Karpas-422 (cell line): ENCODE results near the gene ID2. TPM values are rescaled to one million over a fixed set of nuclear protein-coding genes. Genes with fewer than 3 reads are reported as not detected.
"Not testable (repeated sequence)": the region's sequence is repeated elsewhere in the genome, so short reads cannot be mapped to it uniquely, and the experiment has no call there.

Experiments used
- DNase-seq: peaks from one replicate; pipeline ENCODE4 v3.0.0-alpha.2; 2015
- H2AFZ ChIP-seq: fragments of 200-600 bp; sonication (generic); 2 replicates; pipeline ENCODE4 v1.6.1; 2014; ENCODE audit warnings: antibody characterized with exemption, low read length, mixed read lengths
- H3K27ac ChIP-seq: fragments of 200-600 bp; sonication (generic); 2 replicates; pipeline ENCODE4 v1.5.1; 2014; ENCODE audit warnings: mild to moderate bottlenecking, low read length, moderate library complexity
- H3K27me3 ChIP-seq: fragments of 200-600 bp; sonication (generic); 2 replicates; pipeline ENCODE4 v1.6.1; 2014; ENCODE audit warnings: low read length, mixed read lengths
- H3K36me3 ChIP-seq: fragments of 200-600 bp; sonication (generic); 2 replicates; pipeline ENCODE4 v1.6.1; 2014; ENCODE audit warnings: low read length, mixed read lengths; ENCODE audit not compliant: insufficient read depth
- H3K4me1 ChIP-seq: fragments of 200-600 bp; sonication (generic); 2 replicates; pipeline ENCODE4 v1.6.1; 2014; ENCODE audit warnings: mild to moderate bottlenecking, low read length, mixed read lengths
- H3K4me2 ChIP-seq: fragments of 200-600 bp; sonication (generic); 2 replicates; pipeline ENCODE4 v1.6.1; 2014; ENCODE audit warnings: low read length, low read depth, mild to moderate bottlenecking; ENCODE audit not compliant: poor library complexity, severe bottlenecking
- H3K4me3 ChIP-seq: fragments of 200-600 bp; sonication (generic); 2 replicates; pipeline ENCODE4 v1.5.1; 2014; ENCODE audit warnings: mild to moderate bottlenecking, antibody characterized with exemption, low read length, mixed read lengths
- H3K79me2 ChIP-seq: fragments of 200-600 bp; sonication (generic); 2 replicates; pipeline ENCODE4 v1.6.1; 2014; ENCODE audit warnings: mild to moderate bottlenecking, low read length, mixed read lengths
- H3K9ac ChIP-seq: fragments of 200-600 bp; sonication (generic); 2 replicates; pipeline ENCODE4 v1.6.0; 2014; ENCODE audit warnings: low read length
- H3K9me2 ChIP-seq: fragments of 200-600 bp; sonication (generic), shearing (Covaris generic); replicated peaks from 2 replicates; pipeline ENCODE4 v1.6.0; 2014; ENCODE audit warnings: mild to moderate bottlenecking, low read length, moderate library complexity; ENCODE audit not compliant: insufficient read depth
- H3K9me3 ChIP-seq: fragments of 300-700, 200-600 bp; sonication (generic); 2 replicates; pipeline ENCODE4 v1.6.1; 2014; ENCODE audit warnings: low read length, mixed read lengths
- H4K20me1 ChIP-seq: fragments of 200-600 bp; sonication (generic); 2 replicates; pipeline ENCODE4 v1.6.1; 2014; ENCODE audit warnings: mild to moderate bottlenecking, antibody characterized with exemption, low read length, low read depth; ENCODE audit not compliant: insufficient read depth
- total RNA-seq: library from RNA; depleted of rRNA; stranded (reverse); fragments of >200 nt; shearing (Covaris generic); gene quantifications from 2 replicates; pipeline ENCODE4 v1.2.3, GENCODE V29; 2014; ENCODE audit warnings: low replicate concordance

Gene ID2
- total RNA-seq, 1 experiment from 2014 or later: 33.9 TPM

- Histone ChIP-seq H3K9me2 (no peaks in the 10 kb centered on the region), H3K27me3 (no peaks in the 10 kb centered on the region), H3K9me3 (no peaks in the 10 kb centered on the region; the same call in 1 of the 2 replicates), H3K9ac (no peak overlapping the region), H3K4me2 (no peak overlapping the region), H2AFZ (no peak overlapping the region), H3K36me3 (no peaks in the 10 kb centered on the region), H3K4me3 (no peak overlapping the region), H3K4me1 (no peaks in the 10 kb centered on the region), H3K79me2 (no peaks in the 10 kb centered on the region), H3K27ac (no peak overlapping the region), H4K20me1 (no peaks in the 10 kb centered on the region)
- DNase-seq: no peak
Measured at GRCh38 chr2:8714971-8715370, 33.1 kb downstream of the ID2 start.

- no peaks in the 10 kb centered on the region; the same call in 1 of the 2 replicates for H3K9me3 ChIP-seq
- no peaks in the 10 kb centered on the region for H3K27me3 ChIP-seq
- DNase-seq: no peak
- H2AFZ ChIP-seq: no peak overlapping the region
- H3K79me2 ChIP-seq: no peaks in the 10 kb centered on the region
- H3K36me3 ChIP-seq: no peaks in the 10 kb centered on the region
- H3K4me2 ChIP-seq: no peak overlapping the region
- H3K4me1 ChIP-seq: no peaks in the 10 kb centered on the region
- no peaks in the 10 kb centered on the region for H4K20me1 ChIP-seq
- no peaks in the 10 kb centered on the region for H3K9me2 ChIP-seq
- H3K27ac ChIP-seq: no peak overlapping the region
- no peak overlapping the region for H3K4me3 ChIP-seq
- H3K9ac ChIP-seq: no peak overlapping the region
Measured at GRCh38 chr2:8719528-8719927, 37.7 kb downstream of the ID2 start.

GRCh38 chr2:8720741-8721140, 38.9 kb downstream of the ID2 start:
- no peaks in the 10 kb centered on the region for H3K79me2 ChIP-seq
- no peak for DNase-seq
- H3K27me3 ChIP-seq: no peaks in the 10 kb centered on the region
- no peak overlapping the region for H3K9ac ChIP-seq
- no peak overlapping the region for H3K4me2 ChIP-seq
- no peak overlapping the region for H3K27ac ChIP-seq
- H4K20me1 ChIP-seq: no peaks in the 10 kb centered on the region
- no peak overlapping the region for H3K4me3 ChIP-seq
- H3K4me1 ChIP-seq: no peaks in the 10 kb centered on the region
- H3K36me3 ChIP-seq: no peaks in the 10 kb centered on the region
- H3K9me2 ChIP-seq: no peaks in the 10 kb centered on the region
- no peaks in the 10 kb centered on the region; the same call in 1 of the 2 replicates for H3K9me3 ChIP-seq
- no peak overlapping the region for H2AFZ ChIP-seq

- Histone ChIP-seq H3K9me2 (no peaks in the 10 kb centered on the region), H3K4me3 (no peak overlapping the region), H3K79me2 (no peaks in the 10 kb centered on the region), H3K4me1 (no peaks in the 10 kb centered on the region), H3K27me3 (no peaks in the 10 kb centered on the region), H3K27ac (no peak overlapping the region), H4K20me1 (no peaks in the 10 kb centered on the region), H3K9me3 (no peaks in the 10 kb centered on the region), H2AFZ (no peak overlapping the region), H3K9ac (no peak overlapping the region), H3K4me2 (no peak overlapping the region), H3K36me3 (no peaks in the 10 kb centered on the region)
- no peak for DNase-seq
Measured at GRCh38 chr2:8721410-8721809, 39.6 kb downstream of the ID2 start.

- H3K9ac ChIP-seq: no peak overlapping the region
- H3K4me2 ChIP-seq: no peak overlapping the region
- no peaks in the 10 kb centered on the region for H3K4me1 ChIP-seq
- H3K4me3 ChIP-seq: no peak overlapping the region
- no peaks in the 10 kb centered on the region for H4K20me1 ChIP-seq
- H3K79me2 ChIP-seq: no peaks in the 10 kb centered on the region
- no peaks in the 10 kb centered on the region for H3K9me3 ChIP-seq
- no peak overlapping the region for H3K27ac ChIP-seq
- no peak for DNase-seq
- no peak overlapping the region for H2AFZ ChIP-seq
- no peaks in the 10 kb centered on the region for H3K27me3 ChIP-seq
- no peaks in the 10 kb centered on the region for H3K36me3 ChIP-seq
- no peaks in the 10 kb centered on the region for H3K9me2 ChIP-seq
Measured at GRCh38 chr2:8722986-8723385, 41.1 kb downstream of the ID2 start.

GRCh38 chr2:8725838-8726237, 44.0 kb downstream of the ID2 start:
- Histone ChIP-seq H4K20me1 (no peaks in the 10 kb centered on the region), H3K36me3 (no peaks in the 10 kb centered on the region), H3K4me1 (no peaks in the 10 kb centered on the region), H3K27me3 (no peaks in the 10 kb centered on the region), H3K4me2 (no peak overlapping the region), H3K9ac (no peak overlapping the region), H3K9me2 (no peaks in the 10 kb centered on the region), H3K27ac (no peak overlapping the region), H3K9me3 (no peaks in the 10 kb centered on the region), H3K4me3 (no peak overlapping the region), H2AFZ (no peak overlapping the region), H3K79me2 (no peaks in the 10 kb centered on the region)
- no peak for DNase-seq

GRCh38 chr2:8728305-8729015, 46.6 kb downstream of the ID2 start:
- Histone ChIP-seq H3K27me3 (no peaks in the 10 kb centered on the region), H3K79me2 (no peaks in the 10 kb centered on the region), H3K4me2 (no peak overlapping the region), H4K20me1 (no peaks in the 10 kb centered on the region), H2AFZ (no peak overlapping the region), H3K4me3 (no peak overlapping the region), H3K4me1 (no peaks in the 10 kb centered on the region), H3K9ac (no peak overlapping the region), H3K27ac (no peak overlapping the region), H3K9me3 (no peaks in the 10 kb centered on the region), H3K36me3 (0 out of 2 replicates have a peak, but pooled peaks cover 6% of the 10 kb centered on the region), H3K9me2 (no peaks in the 10 kb centered on the region)
- DNase-seq: no peak

GRCh38 chr2:8729101-8729500, 47.2 kb downstream of the ID2 start:
- DNase-seq, H3K4me1 ChIP-seq, H3K36me3 ChIP-seq, H3K27ac ChIP-seq, H3K4me3 ChIP-seq, H3K27me3 ChIP-seq, H3K4me2 ChIP-seq, H3K79me2 ChIP-seq, H2AFZ ChIP-seq, H4K20me1 ChIP-seq, H3K9me2 ChIP-seq, H3K9ac ChIP-seq, H3K9me3 ChIP-seq: not testable (repeated sequence)
